CD14-positive monocyte (primary cell): ENCODE data around the gene PSMD5. TPM values are rescaled to one million over a fixed set of nuclear protein-coding genes. Genes with fewer than 3 reads are reported as not detected.
"Not testable (repeated sequence)": the region's sequence is repeated elsewhere in the genome, so short reads cannot be mapped to it uniquely, and the experiment has no call there.

ENCODE experiments used
- DNase-seq, 3 donors: peaks; one replicate each; pipeline ENCODE4 v3.0.0-alpha.2; 2011 to 2022
- H2AFZ ChIP-seq: 2 replicates; pipeline ENCODE4 v1.6.0; 2012; ENCODE audit warnings: mild to moderate bottlenecking, low read depth, low read length, inconsistent platforms; ENCODE audit not compliant: insufficient read depth, poor library complexity, severe bottlenecking
- H3K27ac ChIP-seq, 2 donors: 1 replicate in 1 of 2; 2 replicates in 1 of 2; pipeline ENCODE4 v1.5.1; 2012 to 2013; ENCODE audit warnings: low read length in 2 of 2, control low read depth in 1 of 2, inconsistent platforms in 1 of 2, low read depth in 1 of 2, mild to moderate bottlenecking in 1 of 2
- H3K27me3 ChIP-seq, 2 donors: one replicate each; pipeline versions ENCODE4 v1.6.0 to v1.6.1; 2011 to 2013; ENCODE audit warnings: low read length in 2 of 2; ENCODE audit not compliant: control insufficient read depth in 2 of 2, insufficient read depth in 2 of 2
- H3K36me3 ChIP-seq, 2 donors: replicated peaks in 1 of 2; 1 replicate in 1 of 2; 2 replicates in 1 of 2; pipeline versions ENCODE4 v1.5.1 to v1.6.1; 2012 to 2013; ENCODE audit warnings: low read length in 2 of 2, control low read depth in 1 of 2, inconsistent platforms in 1 of 2, mild to moderate bottlenecking in 1 of 2; ENCODE audit not compliant: insufficient read depth in 2 of 2, control insufficient read depth in 1 of 2
- H3K4me1 ChIP-seq, 2 donors: 1 replicate in 1 of 2; 2 replicates in 1 of 2; pipeline versions ENCODE4 v1.5.1 to v1.6.1; 2012 to 2013; ENCODE audit warnings: low read length in 2 of 2, control low read depth in 1 of 2, inconsistent platforms in 1 of 2, mild to moderate bottlenecking in 1 of 2, moderate library complexity in 1 of 2; ENCODE audit not compliant: insufficient read depth in 2 of 2, control insufficient read depth in 1 of 2
- H3K4me2 ChIP-seq: replicated peaks from 2 replicates; pipeline ENCODE3; 2012; ENCODE audit warnings: low read length, moderate library complexity, mild to moderate bottlenecking; ENCODE audit not compliant: poor library complexity, severe bottlenecking; ENCODE audit errors: extremely low read depth
- H3K4me3 ChIP-seq, 3 experiments: fragments of 200-600 bp in 1 of 3; sonication (generic) in 1 of 3; replicated peaks in 1 of 3; 1 replicate in 2 of 3; 2 replicates in 1 of 3; pipeline ENCODE4 v1.5.1; 2011 to 2013; ENCODE audit warnings: low read length in 3 of 3, mild to moderate bottlenecking in 3 of 3, control low read depth in 2 of 3, low read depth in 2 of 3, inconsistent platforms in 1 of 3, moderate library complexity in 1 of 3
- H3K79me2 ChIP-seq: 2 replicates; pipeline ENCODE4 v1.6.0; 2012; ENCODE audit warnings: mild to moderate bottlenecking, control low read depth, inconsistent platforms, low read length, moderate library complexity; ENCODE audit not compliant: insufficient read depth
- H3K9ac ChIP-seq: 2 replicates; pipeline ENCODE4 v1.6.0; 2017; ENCODE audit warnings: low read length, mild to moderate bottlenecking; ENCODE audit not compliant: insufficient read depth, poor library complexity, severe bottlenecking
- H3K9me3 ChIP-seq, 2 donors: replicated peaks in 1 of 2; 1 replicate in 1 of 2; 2 replicates in 1 of 2; pipeline versions ENCODE4 v1.5.1 to v1.6.1; 2012 to 2013; ENCODE audit warnings: low read length in 2 of 2, control low read depth in 1 of 2; ENCODE audit not compliant: control insufficient read depth in 1 of 2, insufficient read depth in 1 of 2
- H4K20me1 ChIP-seq: 2 replicates; pipeline ENCODE4 v1.6.0; 2012; ENCODE audit warnings: mild to moderate bottlenecking, low read length, control low read depth, moderate library complexity; ENCODE audit not compliant: insufficient read depth
- H3K27ac Mint-ChIP-seq, 7 donors: one replicate each; pipeline ENCODE4 v1.8.0; 2020; ENCODE audit warnings: mild to moderate bottlenecking in 7 of 7, mixed read lengths in 7 of 7, moderate library complexity in 6 of 7, inconsistent platforms in 2 of 7
- H3K27me3 Mint-ChIP-seq, 3 donors: one replicate each; pipeline ENCODE4 v1.8.0; 2021 to 2022; ENCODE audit warnings: low read depth in 3 of 3, mild to moderate bottlenecking in 3 of 3, mixed read lengths in 3 of 3, moderate library complexity in 3 of 3, inconsistent platforms in 1 of 3
- H3K36me3 Mint-ChIP-seq, 2 donors: one replicate each; pipeline ENCODE4 v1.8.0; 2020; ENCODE audit warnings: mixed read lengths in 2 of 2, inconsistent platforms in 1 of 2, mild to moderate bottlenecking in 1 of 2
- H3K4me1 Mint-ChIP-seq: one replicate; pipeline ENCODE4 v1.8.0; 2020; ENCODE audit warnings: mild to moderate bottlenecking, mixed read lengths
- H3K4me3 Mint-ChIP-seq, 2 donors: one replicate each; pipeline ENCODE4 v1.8.0; 2020; ENCODE audit warnings: mild to moderate bottlenecking in 2 of 2, mixed read lengths in 2 of 2, moderate library complexity in 1 of 2
- H3K9me3 Mint-ChIP-seq, 7 donors: one replicate each; pipeline ENCODE4 v1.8.0; 2020 to 2022; ENCODE audit warnings: mixed read lengths in 7 of 7, mild to moderate bottlenecking in 6 of 7, moderate library complexity in 6 of 7, inconsistent platforms in 2 of 7
- CTCF ChIP-seq: fragments of 200-600 bp; IDR thresholded peaks from one replicate; pipeline ENCODE4 v1.8.0; 2022; ENCODE audit warnings: antibody characterized with exemption, mild to moderate bottlenecking
- WGBS: methylation state at CpG from one replicate; pipeline ENCODE4 v1.1.5; 2013; ENCODE audit warnings: missing lambda C conversion rate; ENCODE audit not compliant: insufficient coverage; 5-methylcytosine and 5-hydroxymethylcytosine counted together
- intact Hi-C, 2 donors: fragments of 100-400 bp; cut with micrococcal nuclease; formaldehyde crosslinking; loops; one replicate each; pipeline versions ENCODE4 v1.15.0 to v1.15.1; 2023
- polyA plus RNA-seq, 3 donors: library from polyadenylated mRNA; depleted of rRNA in 1 of 3; unstranded in 2 of 3; stranded (reverse) in 1 of 3; fragments of 300-500 nt in 2 of 3; fragments of >200 nt in 1 of 3; fragmentation: Illumina TruSeq in 2 of 3; gene quantifications; 1 replicate in 2 of 3; 2 replicates in 1 of 3; pipeline ENCODE4 v1.2.3, GENCODE V29; 2012 to 2021

PSMD5 gene
- polyA plus RNA-seq, 3 donors: 10.0 to 20.9 (median 10.7) TPM

DNA sequence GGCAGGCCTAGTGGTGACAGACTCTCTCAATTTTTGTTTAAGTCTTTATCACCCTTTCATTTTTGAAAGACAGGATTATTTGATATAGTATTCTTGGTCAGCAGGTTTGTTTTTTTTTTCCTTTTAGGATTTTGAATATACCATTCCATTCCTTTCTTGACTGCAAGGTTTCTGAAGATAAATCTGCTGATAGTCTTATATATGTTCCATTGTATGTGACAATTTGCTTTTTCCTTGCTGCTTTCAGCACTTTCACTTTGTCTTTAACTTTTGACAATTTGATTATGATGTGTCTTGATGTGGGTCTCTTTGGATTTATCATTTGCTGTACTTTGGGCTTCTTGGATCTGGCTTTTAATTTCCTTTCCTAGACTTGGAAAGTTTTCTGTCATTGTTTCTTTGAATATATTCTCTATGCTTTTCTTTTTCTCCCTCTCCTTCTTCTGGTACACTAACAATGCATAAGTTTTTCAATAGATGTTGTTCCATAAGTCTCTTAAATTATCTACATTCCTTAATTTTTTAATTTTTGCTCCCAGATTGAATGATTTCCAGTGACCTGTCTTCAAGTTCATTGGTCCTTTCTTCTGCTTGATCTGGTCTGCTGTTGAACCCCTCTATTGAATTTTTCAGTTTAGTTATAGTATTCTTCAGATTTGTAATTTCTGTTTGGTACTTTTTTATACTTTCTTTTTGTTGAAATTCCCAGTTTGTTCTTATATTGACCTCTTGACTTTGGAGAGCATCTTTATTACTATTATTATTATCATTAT lies 34.9 kb downstream of the PSMD5 start:
- Mint-ChIP-seq H3K36me3 (peaks cover 0 to 3% of the 10 kb centered on the region in 2 donors), H3K4me1 (no peaks in the 10 kb centered on the region), H3K27ac (no peak overlapping the region), H3K4me3 (no peak overlapping the region), H3K27me3 (peaks cover 0 to 2% (median 1%) of the 10 kb centered on the region in 3 donors), H3K9me3 (peaks cover 28 to 62% (median 37%) of the 10 kb centered on the region in 7 donors)
- no peak overlapping the region for H3K4me2 ChIP-seq
- intact Hi-C loops: no loop called here
- no peaks in the 10 kb centered on the region for H3K79me2 ChIP-seq
- no peak overlapping the region for H2AFZ ChIP-seq
- H3K36me3 ChIP-seq: no peaks in the 10 kb centered on the region
- H3K4me1 ChIP-seq: no peaks in the 10 kb centered on the region
- no peak for TF ChIP-seq CTCF
- H3K9ac ChIP-seq: no peak overlapping the region
- H3K4me3 ChIP-seq: no peak overlapping the region
- no peak overlapping the region for H3K27ac ChIP-seq
- H4K20me1 ChIP-seq: no peaks in the 10 kb centered on the region
- peaks cover 34 to 36% of the 10 kb centered on the region in 2 donors for H3K9me3 ChIP-seq
- DNase-seq: no peak
- no peaks in the 10 kb centered on the region for H3K27me3 ChIP-seq

- H3K36me3 ChIP-seq, H3K27ac ChIP-seq, H3K36me3 Mint-ChIP-seq, H3K79me2 ChIP-seq, H3K4me3 ChIP-seq, H3K27ac Mint-ChIP-seq, H3K27me3 Mint-ChIP-seq, H3K27me3 ChIP-seq, H3K9ac ChIP-seq, H4K20me1 ChIP-seq, H2AFZ ChIP-seq, intact Hi-C loops, H3K4me1 ChIP-seq, H3K4me2 ChIP-seq, H3K4me1 Mint-ChIP-seq, DNase-seq, H3K4me3 Mint-ChIP-seq: not testable (repeated sequence)
- peaks cover 28 to 55% (median 38%) of the 10 kb centered on the region in 7 donors for H3K9me3 Mint-ChIP-seq
- WGBS: 100% methylated on average over 2 of the region's 3 CpGs
- H3K9me3 ChIP-seq: peaks cover 34 to 36% of the 10 kb centered on the region in 2 donors
Observed at GRCh38 chr9:120804784-120805363, 37.8 kb downstream of the PSMD5 start.
